ENCODE measurements around the gene TBL1X. TPM values are rescaled to one million over a fixed set of nuclear protein-coding genes. Genes with fewer than 3 reads are reported as not detected.

The TBL1X gene
- total and polyA plus RNA-seq, 2 experiments from 2014 or later = 8.7 to 26.9 TPM

- no peak overlapping the region for H3K27ac Mint-ChIP-seq
- 0 out of 3 replicates have a peak, but pooled peaks cover 1% of the 10 kb centered on the region for H3K9me3 Mint-ChIP-seq
- Histone ChIP-seq H3K4me1 (ENCODE audit: insufficient read depth) (no peaks in the 10 kb centered on the region), H3K27me3 (ENCODE audit: insufficient read depth) (no peaks in the 10 kb centered on the region), H3F3A (replicated peaks; ENCODE audit: low read depth) (no peaks in the 10 kb centered on the region), H3K36me3 (ENCODE audit: insufficient read depth) (no peaks in the 10 kb centered on the region), H2AFZ (no peak overlapping the region), H3K27ac (ENCODE audit: low read depth) (no peak overlapping the region), H3K79me2 (replicated peaks; ENCODE audit: insufficient read depth) (no peaks in the 10 kb centered on the region), H3K4me3 (no peak overlapping the region), H3K4me2 (no peak overlapping the region), H3K9me2 (ENCODE audit: insufficient read depth) (no peaks in the 10 kb centered on the region), H4K20me1 (replicated peaks; ENCODE audit: insufficient read depth) (no peaks in the 10 kb centered on the region)
- ATAC-seq (no peak), DNase-seq (ENCODE audit: low spot score) (no peak)
- no peaks in the 10 kb centered on the region for H3K27me3 Mint-ChIP-seq (ENCODE audit: insufficient read depth, low read depth, poor library complexity)
- no peaks in the 10 kb centered on the region for H3K4me1 Mint-ChIP-seq
- no peak overlapping the region for H3K4me3 Mint-ChIP-seq
- H3K36me3 Mint-ChIP-seq (ENCODE audit: low read depth) = peaks cover 25% of the 10 kb centered on the region
- TF ChIP-seq ZNF331 (CRISPR knock-in tag; IDR thresholded peaks at IDR 0.05; ENCODE audit: low read depth) (no peak), NANOG (IDR thresholded peaks at IDR 0.05; ENCODE audit: borderline replicate concordance) (no peak), ETS1 (IDR thresholded peaks at IDR 0.05) (no peak), ZNF114 (CRISPR knock-in tag; IDR thresholded peaks at IDR 0.05) (no peak), EZH2 (IDR thresholded peaks at IDR 0.05; ENCODE audit: low read depth, unreplicated experiment) (no peak)
Measured at GRCh38 chrX:9739130-9739529, 274.3 kb downstream of the TBL1X start.

GRCh38 chrX:9745417-9746115 lies 280.7 kb downstream of the TBL1X start:
- H3K4me3 ChIP-seq = no peak overlapping the region
- H3K36me3 ChIP-seq (ENCODE audit: insufficient read depth) = no peaks in the 10 kb centered on the region
- no peaks in the 10 kb centered on the region for H3K79me2 ChIP-seq (replicated peaks; ENCODE audit: insufficient read depth)
- no peak overlapping the region for H2AFZ ChIP-seq
- H3K27ac ChIP-seq (ENCODE audit: low read depth) = no peak overlapping the region
- no peaks in the 10 kb centered on the region for H3F3A ChIP-seq (replicated peaks; ENCODE audit: low read depth)
- no peaks in the 10 kb centered on the region for H3K9me2 ChIP-seq (ENCODE audit: insufficient read depth)
- H3K4me1 ChIP-seq (ENCODE audit: insufficient read depth) = peaks cover 4% of the 10 kb centered on the region; the same call in 1 of the 2 replicates
- peaks cover 9% of the 10 kb centered on the region; the same call in 1 of the 3 replicates for H3K36me3 Mint-ChIP-seq (ENCODE audit: low read depth)
- H3K27ac Mint-ChIP-seq = no peak overlapping the region
- DNase-seq (ENCODE audit: low spot score) = no peak
- H3K27me3 Mint-ChIP-seq (ENCODE audit: insufficient read depth, low read depth, poor library complexity) = peaks cover 5% of the 10 kb centered on the region
- H3K4me1 Mint-ChIP-seq = peaks cover 18% of the 10 kb centered on the region; the same call in 2 of the 3 replicates
- no peaks in the 10 kb centered on the region for H4K20me1 ChIP-seq (replicated peaks; ENCODE audit: insufficient read depth)
- no peak overlapping the region for H3K4me3 Mint-ChIP-seq
- no peak overlapping the region for H3K4me2 ChIP-seq
- no peaks in the 10 kb centered on the region for H3K27me3 ChIP-seq (ENCODE audit: insufficient read depth)
- ATAC-seq = no peak
- H3K9me3 Mint-ChIP-seq = no peaks in the 10 kb centered on the region
- no peak for TF ChIP-seq JUNB (IDR thresholded peaks at IDR 0.05; ENCODE audit: unreplicated experiment)
- TF ChIP-seq EZH2 (IDR thresholded peaks at IDR 0.05; ENCODE audit: low read depth, unreplicated experiment) = no peak
- no peak for TF ChIP-seq STAT1 (IDR thresholded peaks at IDR 0.05; ENCODE audit: unreplicated experiment)
- TF ChIP-seq CREB1 (CRISPR knock-in tag; IDR thresholded peaks at IDR 0.05; ENCODE audit: low read depth) = no peak
- no peak for TF ChIP-seq POLR2AphosphoS5 (IDR thresholded peaks at IDR 0.05; ENCODE audit: low read depth)
- TF ChIP-seq REST (IDR thresholded peaks at IDR 0.05; ENCODE audit: unreplicated experiment) = no peak
- TF ChIP-seq ZNF331 (CRISPR knock-in tag; IDR thresholded peaks at IDR 0.05; ENCODE audit: low read depth) = no peak
- TF ChIP-seq NANOG (IDR thresholded peaks at IDR 0.05; ENCODE audit: borderline replicate concordance) = no peak
- TF ChIP-seq ZNF114 (CRISPR knock-in tag; IDR thresholded peaks at IDR 0.05) = no peak

Data from GM23338 (cell line).